Mesothelial cell of epicardium (in vitro differentiated cells): ENCODE results near the gene SPRING1. TPM values are rescaled to one million over a fixed set of nuclear protein-coding genes. Genes with fewer than 3 reads are reported as not detected.

Experiments
- DNase-seq, 2 experiments: peaks; one replicate each; pipeline ENCODE4 v3.0.0; 2021; ENCODE audit warnings: low spot score in 2 of 2; ENCODE audit not compliant: unreplicated experiment in 2 of 2
- H3K27ac Mint-ChIP-seq: 2 replicates; pipeline ENCODE4 v1.8.0; 2021; ENCODE audit warnings: mixed read lengths
- H3K27me3 Mint-ChIP-seq: 2 replicates; pipeline ENCODE4 v1.8.0; 2021; ENCODE audit warnings: low read depth, mixed read lengths
- H3K36me3 Mint-ChIP-seq: 2 replicates; pipeline ENCODE4 v1.8.0; 2021; ENCODE audit warnings: mixed read lengths
- H3K4me1 Mint-ChIP-seq: 2 replicates; pipeline ENCODE4 v1.8.0; 2021; ENCODE audit warnings: mixed read lengths
- H3K4me3 Mint-ChIP-seq: 2 replicates; pipeline ENCODE4 v1.8.0; 2021; ENCODE audit warnings: mild to moderate bottlenecking, moderate library complexity, mixed read lengths
- H3K9me3 Mint-ChIP-seq: 2 replicates; pipeline ENCODE4 v1.8.0; 2021; ENCODE audit warnings: mixed read lengths
- CTCF ChIP-seq: fragments of 200-600 bp; sonication (generic); IDR thresholded peaks from one replicate; pipeline ENCODE4 v1.5.0; 2021; ENCODE audit warnings: antibody characterized with exemption; ENCODE audit not compliant: unreplicated experiment
- total RNA-seq: library from RNA; stranded (reverse); gene quantifications from 3 replicates; pipeline ENCODE4 v1.2.1, GENCODE V29; 2021

Gene SPRING1
- total RNA-seq, 1 donor from 2014 or later: 34.3 TPM

- peak overlapping the region; percentile 68 for H3K27ac Mint-ChIP-seq
Observed at GRCh38 chr12:116697716-116698115, 40.2 kb downstream of the SPRING1 start.

GRCh38 chr12:116697305-116697704 lies 40.6 kb downstream of the SPRING1 start:
- Mint-ChIP-seq H3K27ac (no peak overlapping the region), H3K4me3 (no peak overlapping the region), H3K9me3 (no peaks in the 10 kb centered on the region), H3K4me1 (peaks cover 32% of the 10 kb centered on the region), H3K36me3 (no peaks in the 10 kb centered on the region), H3K27me3 (peaks cover 30% of the 10 kb centered on the region)
- no peak for TF ChIP-seq CTCF
- DNase-seq: no peak

More at GRCh38 chr12:116697716-116698115, 40.2 kb downstream of the SPRING1 start:
- Mint-ChIP-seq H3K36me3 (no peaks in the 10 kb centered on the region), H3K27me3 (peaks cover 29% of the 10 kb centered on the region), H3K9me3 (no peaks in the 10 kb centered on the region), H3K4me1 (peaks cover 31% of the 10 kb centered on the region), H3K4me3 (no peak overlapping the region)
- no peak for DNase-seq
- no peak for TF ChIP-seq CTCF

- Mint-ChIP-seq H3K4me3 (no peak overlapping the region), H3K9me3 (no peaks in the 10 kb centered on the region), H3K27me3 (peaks cover 34% of the 10 kb centered on the region), H3K27ac (no peak overlapping the region), H3K36me3 (no peaks in the 10 kb centered on the region), H3K4me1 (peaks cover 33% of the 10 kb centered on the region)
- no peak for DNase-seq
- no peak for TF ChIP-seq CTCF
Observed at GRCh38 chr12:116695464-116695725, 42.5 kb downstream of the SPRING1 start.

GRCh38 chr12:116694653-116695463 lies 43.0 kb downstream of the SPRING1 start:
- no peak for DNase-seq
- Mint-ChIP-seq H3K9me3 (no peaks in the 10 kb centered on the region), H3K36me3 (no peaks in the 10 kb centered on the region), H3K27ac (no peak overlapping the region), H3K4me1 (peaks cover 38% of the 10 kb centered on the region), H3K27me3 (peaks cover 34% of the 10 kb centered on the region), H3K4me3 (no peak overlapping the region)
- TF ChIP-seq CTCF: no peak

GRCh38 chr12:116693286-116694227 lies 44.3 kb downstream of the SPRING1 start:
- TF ChIP-seq CTCF: no peak
- Mint-ChIP-seq H3K27ac (no peak overlapping the region), H3K27me3 (peaks cover 34% of the 10 kb centered on the region), H3K36me3 (no peaks in the 10 kb centered on the region), H3K4me1 (peaks cover 36% of the 10 kb centered on the region), H3K4me3 (peak overlapping the region; percentile 47), H3K9me3 (no peaks in the 10 kb centered on the region)
- DNase-seq: no peak
